Panc1 (cell line): ENCODE data around the gene PNKP.

Source experiments
- CTCF ChIP-seq: fragments of 450-650 bp; IDR thresholded peaks from 2 replicates; pipeline ENCODE4 v1.5.1; 2017; ENCODE audit warnings: mild to moderate bottlenecking
- POLR2AphosphoS5 ChIP-seq: IDR thresholded peaks from 2 replicates; pipeline ENCODE4 v1.6.1; 2012; ENCODE audit warnings: mild to moderate bottlenecking, low read depth, low read length, moderate library complexity

GRCh38 chr19:49883094-49883493 is 15.7 kb upstream of the PNKP start:
- no peak for TF ChIP-seq CTCF
- no peak for TF ChIP-seq POLR2AphosphoS5
